HG02852 (cell line): ENCODE measurements around the gene S1PR3.

Experiments
- ATAC-seq: cut with Tn5 transposase; IDR thresholded peaks from one replicate; pipeline ENCODE4 v1.9.1; 2021; ENCODE audit warnings: mild to moderate bottlenecking, moderate library complexity; ENCODE audit not compliant: unreplicated experiment

Gene S1PR3

GRCh38 chr9:89008055-89008743 lies 16.9 kb downstream of the S1PR3 start:
- ATAC-seq: no peak

GRCh38 chr9:89008744-89009545 lies 17.7 kb downstream of the S1PR3 start:
- no peak for ATAC-seq

- ATAC-seq: no peak
Observed at GRCh38 chr9:89009546-89009840, 18.2 kb downstream of the S1PR3 start.

GRCh38 chr9:89010056-89010455 lies 18.8 kb downstream of the S1PR3 start:
- ATAC-seq: no peak

- no peak for ATAC-seq
Observed at GRCh38 chr9:89010526-89011111, 19.4 kb downstream of the S1PR3 start.

GRCh38 chr9:89011683-89012082 lies 20.4 kb downstream of the S1PR3 start:
- ATAC-seq: no peak

GRCh38 chr9:89012294-89013042 lies 21.2 kb downstream of the S1PR3 start:
- ATAC-seq: no peak

GRCh38 chr9:89013660-89014059 lies 22.4 kb downstream of the S1PR3 start:
- ATAC-seq: no peak

GRCh38 chr9:89014153-89014552 lies 22.9 kb downstream of the S1PR3 start:
- ATAC-seq: no peak

GRCh38 chr9:89015336-89015735 lies 24.1 kb downstream of the S1PR3 start:
- ATAC-seq: no peak

GRCh38 chr9:89020754-89021153 lies 29.5 kb downstream of the S1PR3 start:
- no peak for ATAC-seq

GRCh38 chr9:89021154-89021803 lies 30.0 kb downstream of the S1PR3 start:
- no peak for ATAC-seq

- no peak for ATAC-seq
Observed at GRCh38 chr9:89022001-89022759, 30.9 kb downstream of the S1PR3 start.

GRCh38 chr9:89022902-89023301 lies 31.6 kb downstream of the S1PR3 start:
- ATAC-seq: no peak

GRCh38 chr9:89023740-89024139 lies 32.5 kb downstream of the S1PR3 start:
- ATAC-seq: no peak

GRCh38 chr9:89024727-89025126 lies 33.5 kb downstream of the S1PR3 start:
- ATAC-seq: no peak

GRCh38 chr9:89025553-89025952 lies 34.3 kb downstream of the S1PR3 start:
- ATAC-seq: no peak

GRCh38 chr9:89026876-89027275 lies 35.6 kb downstream of the S1PR3 start:
- no peak for ATAC-seq

GRCh38 chr9:89029788-89030187 lies 38.5 kb downstream of the S1PR3 start:
- no peak for ATAC-seq

GRCh38 chr9:89032173-89032572 lies 40.9 kb downstream of the S1PR3 start:
- ATAC-seq: no peak
